HepG2 (cell line): ENCODE measurements around the gene DYSF. TPM values are rescaled to one million over a fixed set of nuclear protein-coding genes. Genes with fewer than 3 reads are reported as not detected.

Source experiments
- ARNT2 ChIP-seq: sonication (generic); formaldehyde crosslinking; IDR thresholded peaks from 2 replicates; pipeline ENCODE4 v1.8.0; 2022; ENCODE audit warnings: mild to moderate bottlenecking, low read depth, missing genetic modification reagents, moderate library complexity
- CAMTA2 ChIP-seq: sonication (generic); formaldehyde crosslinking; IDR thresholded peaks from 2 replicates; pipeline ENCODE4 v1.4.0; 2020; ENCODE audit warnings: mild to moderate bottlenecking, missing genetic modification reagents, borderline replicate concordance
- LCORL ChIP-seq, 2 experiments: fragments of 450-650 bp in 1 of 2; sonication (generic) in 1 of 2; formaldehyde crosslinking in 1 of 2; IDR thresholded peaks; 2 replicates each; pipeline versions ENCODE4 v1.5.0 to v1.6.1; 2017 to 2020; ENCODE audit warnings: antibody characterized with exemption in 1 of 2, missing genetic modification reagents in 1 of 2
- SATB2 ChIP-seq: sonication (generic); formaldehyde crosslinking; IDR thresholded peaks from 2 replicates; pipeline ENCODE4 v1.5.0; 2020; ENCODE audit warnings: missing genetic modification reagents
- YEATS2 ChIP-seq: sonication (generic); formaldehyde crosslinking; IDR thresholded peaks from 2 replicates; pipeline ENCODE4 v1.4.0; 2020; ENCODE audit warnings: missing genetic modification reagents, borderline replicate concordance
- ZHX2 ChIP-seq, 2 experiments: sonication (generic) in 1 of 2; formaldehyde crosslinking in 1 of 2; IDR thresholded peaks; 2 replicates each; pipeline versions ENCODE4 v1.6.1 to v1.9.0; 2014 to 2022; ENCODE audit warnings: antibody characterized with exemption in 1 of 2, borderline replicate concordance in 1 of 2, inconsistent platforms in 1 of 2, low read depth in 1 of 2, missing genetic modification reagents in 1 of 2
- polyA plus RNA-seq, 8 experiments: library from polyadenylated mRNA; depleted of rRNA in 3 of 8; stranded (reverse) in 7 of 8; unstranded in 1 of 8; fragments of >200 nt; fragmentation: Illumina TruSeq in 4 of 8; extraction: Trizol in 4 of 8; gene quantifications; 2 replicates each; pipeline versions ENCODE4 v1.2.1 to v1.2.3, GENCODE V29; 2011 to 2016; ENCODE audit warnings: low read depth in 4 of 8, missing spikeins in 1 of 8, mixed read lengths in 1 of 8; ENCODE audit not compliant: insufficient read depth in 1 of 8
- total RNA-seq, 5 experiments: library from RNA; depleted of rRNA; stranded (reverse); fragments of >200 nt; fragmentation: Illumina TruSeq; extraction: Trizol; gene quantifications; 2 replicates each; pipeline ENCODE4 v1.2.3, GENCODE V29; 2016; ENCODE audit warnings: low read depth in 1 of 5
- TF ChIP-seq, protein P1 (sequence below), 2 experiments: fragments of 450-650 bp in 1 of 2; sonication (generic) in 1 of 2; formaldehyde crosslinking in 1 of 2; IDR thresholded peaks; 2 replicates each; pipeline versions ENCODE4 v1.6.1 to v1.8.0; 2016 to 2022; ENCODE audit warnings: antibody characterized with exemption in 1 of 2, mild to moderate bottlenecking in 1 of 2, missing genetic modification reagents in 1 of 2
- TF ChIP-seq, protein P2 (sequence below): sonication (generic); formaldehyde crosslinking; IDR thresholded peaks from 2 replicates; pipeline ENCODE4 v1.8.1; 2023; ENCODE audit warnings: mild to moderate bottlenecking, inconsistent platforms, moderate library complexity, missing genetic modification reagents, borderline replicate concordance

Gene DYSF
- total and polyA plus RNA-seq, 2 of the 13 experiments (the other 11 are each of a cell fraction or from before 2014, with no cell fraction given), result 0.15 to 2.4 TPM

- TF ChIP-seq ZHX2 (IDR thresholded peaks at IDR 0.05; ENCODE audit: low read depth), result no peak
- no peak for TF ChIP-seq ZHX2 (CRISPR knock-in tag; IDR thresholded peaks at IDR 0.05; ENCODE audit: borderline replicate concordance)
- TF ChIP-seq LCORL (IDR thresholded peaks at IDR 0.05), result no peak
- peak; percentile 68 for TF ChIP-seq LCORL (CRISPR knock-in tag; IDR thresholded peaks at IDR 0.05)
- TF ChIP-seq CAMTA2 (CRISPR knock-in tag), result no peak
- TF ChIP-seq ARNT2, result no peak
- TF ChIP-seq, protein P1, sequence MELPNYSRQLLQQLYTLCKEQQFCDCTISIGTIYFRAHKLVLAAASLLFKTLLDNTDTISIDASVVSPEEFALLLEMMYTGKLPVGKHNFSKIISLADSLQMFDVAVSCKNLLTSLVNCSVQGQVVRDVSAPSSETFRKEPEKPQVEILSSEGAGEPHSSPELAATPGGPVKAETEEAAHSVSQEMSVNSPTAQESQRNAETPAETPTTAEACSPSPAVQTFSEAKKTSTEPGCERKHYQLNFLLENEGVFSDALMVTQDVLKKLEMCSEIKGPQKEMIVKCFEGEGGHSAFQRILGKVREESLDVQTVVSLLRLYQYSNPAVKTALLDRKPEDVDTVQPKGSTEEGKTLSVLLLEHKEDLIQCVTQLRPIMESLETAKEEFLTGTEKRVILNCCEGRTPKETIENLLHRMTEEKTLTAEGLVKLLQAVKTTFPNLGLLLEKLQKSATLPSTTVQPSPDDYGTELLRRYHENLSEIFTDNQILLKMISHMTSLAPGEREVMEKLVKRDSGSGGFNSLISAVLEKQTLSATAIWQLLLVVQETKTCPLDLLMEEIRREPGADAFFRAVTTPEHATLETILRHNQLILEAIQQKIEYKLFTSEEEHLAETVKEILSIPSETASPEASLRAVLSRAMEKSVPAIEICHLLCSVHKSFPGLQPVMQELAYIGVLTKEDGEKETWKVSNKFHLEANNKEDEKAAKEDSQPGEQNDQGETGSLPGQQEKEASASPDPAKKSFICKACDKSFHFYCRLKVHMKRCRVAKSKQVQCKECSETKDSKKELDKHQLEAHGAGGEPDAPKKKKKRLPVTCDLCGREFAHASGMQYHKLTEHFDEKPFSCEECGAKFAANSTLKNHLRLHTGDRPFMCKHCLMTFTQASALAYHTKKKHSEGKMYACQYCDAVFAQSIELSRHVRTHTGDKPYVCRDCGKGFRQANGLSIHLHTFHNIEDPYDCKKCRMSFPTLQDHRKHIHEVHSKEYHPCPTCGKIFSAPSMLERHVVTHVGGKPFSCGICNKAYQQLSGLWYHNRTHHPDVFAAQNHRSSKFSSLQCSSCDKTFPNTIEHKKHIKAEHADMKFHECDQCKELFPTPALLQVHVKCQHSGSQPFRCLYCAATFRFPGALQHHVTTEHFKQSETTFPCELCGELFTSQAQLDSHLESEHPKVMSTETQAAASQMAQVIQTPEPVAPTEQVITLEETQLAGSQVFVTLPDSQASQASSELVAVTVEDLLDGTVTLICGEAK (IDR thresholded peaks at IDR 0.05), result no peak
- TF ChIP-seq, protein P1 (CRISPR knock-in tag; IDR thresholded peaks at IDR 0.05), result no peak
- no peak for TF ChIP-seq SATB2 (CRISPR knock-in tag)
- TF ChIP-seq, protein P2, sequence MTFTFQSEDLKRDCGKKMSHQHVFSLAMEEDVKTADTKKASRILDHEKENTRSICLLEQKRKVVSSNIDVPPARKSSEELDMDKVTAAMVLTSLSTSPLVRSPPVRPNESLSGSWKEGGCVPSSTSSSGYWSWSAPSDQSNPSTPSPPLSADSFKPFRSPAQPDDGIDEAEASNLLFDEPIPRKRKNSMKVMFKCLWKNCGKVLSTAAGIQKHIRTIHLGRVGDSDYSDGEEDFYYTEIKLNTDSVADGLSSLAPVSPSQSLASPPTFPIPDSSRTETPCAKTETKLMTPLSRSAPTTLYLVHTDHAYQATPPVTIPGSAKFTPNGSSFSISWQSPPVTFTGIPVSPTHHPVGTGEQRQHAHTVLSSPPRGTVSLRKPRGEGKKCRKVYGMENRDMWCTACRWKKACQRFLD (CRISPR knock-in tag), result 0 out of 2 replicates have a peak, but pooled peaks have one; percentile 20
- no peak for TF ChIP-seq YEATS2 (CRISPR knock-in tag)
Measured at GRCh38 chr2:71455741-71456569, 2.6 kb downstream of the DYSF start (continued).
